H1 (cell line): Measurements from ENCODE around the gene TP53RK. TPM values are rescaled to one million over a fixed set of nuclear protein-coding genes. Genes with fewer than 3 reads are reported as not detected.

Source experiments
- CHD1 ChIP-seq: IDR thresholded peaks from 2 replicates; pipeline ENCODE4 v1.6.1; 2012; ENCODE audit warnings: low read depth, low read length, improper control_type of control experiment
- EZH2 ChIP-seq: fragments of 200-600 bp; sonication (generic); IDR thresholded peaks from 2 replicates; pipeline ENCODE4 v1.7.1; 2012; ENCODE audit warnings: low read depth, mild to moderate bottlenecking, moderate library complexity, low read length, inconsistent platforms; ENCODE audit not compliant: severe bottlenecking
- POLR2A ChIP-seq, 2 experiments: IDR thresholded peaks; 1 replicate in 1 of 2; 2 replicates in 1 of 2; pipeline ENCODE4 v1.6.1; 2011; ENCODE audit warnings: low read depth in 2 of 2, low read length in 2 of 2, mild to moderate bottlenecking in 2 of 2; ENCODE audit errors: control extremely low read depth in 1 of 2
- TCF12 ChIP-seq: IDR thresholded peaks from 2 replicates; pipeline ENCODE4 v1.6.1; 2011; ENCODE audit warnings: low read depth, mild to moderate bottlenecking, low read length
- polyA plus RNA-seq, 7 experiments: library from polyadenylated mRNA; depleted of rRNA in 3 of 7; stranded (reverse) in 5 of 7; unstranded in 2 of 7; fragments of >200 nt in 5 of 7; fragments of 200-250 nt in 2 of 7; gene quantifications; 1 replicate in 5 of 7; 2 replicates in 1 of 7; 4 replicates in 1 of 7; pipeline versions ENCODE4 v1.2.1 to v1.2.3, GENCODE V29; 2011 to 2013; ENCODE audit warnings: missing spikeins in 2 of 7, mixed read lengths in 2 of 7
- total RNA-seq: library from RNA; stranded (reverse); fragmentation: NEBNext Ultra II Directional; extraction: Animal tissue kit (Norgen Biotek cat#: 25700); gene quantifications from 2 replicates; pipeline ENCODE4 v1.2.1, GENCODE V29; 2021

The TP53RK gene
- total and polyA plus RNA-seq, 2 of the 8 experiments (the other 6 are each of a cell fraction or from before 2014, with no cell fraction given): 8.5 to 16.3 TPM

GRCh38 chr20:46701057-46701456, 11.8 kb upstream of the TP53RK start (continued):
- TF ChIP-seq EZH2 (no peak), POLR2A (IDR thresholded peaks at IDR 0.05; ENCODE audit: control extremely low read depth in 1 of 2, low read depth in 2 of 2, low read length in 2 of 2) (no peak), TCF12 (no peak), CHD1 (no peak)
